Liver (tissue), 3 donors: Measurements from ENCODE around the gene PPP4C.

Source experiments
- CTCF ChIP-seq: fragments of 150-350 bp; IDR thresholded peaks from 2 replicates; pipeline ENCODE4 v1.5.1; 2017; ENCODE audit warnings: improper control_type of control experiment, low read depth, low read length; ENCODE audit not compliant: missing input control
- FOXA1 ChIP-seq: IDR thresholded peaks from 2 replicates; pipeline ENCODE4 v1.6.1; 2016; ENCODE audit warnings: antibody characterized with exemption
- NR2F2 ChIP-seq: IDR thresholded peaks from 2 replicates; pipeline ENCODE4 v1.6.1; 2016; ENCODE audit warnings: antibody characterized with exemption
- RXRA ChIP-seq, 2 donors: IDR thresholded peaks; 2 replicates each; pipeline ENCODE4 v1.6.1; 2017 to 2018; ENCODE audit warnings: antibody characterized with exemption in 2 of 2, mild to moderate bottlenecking in 1 of 2
- YY1 ChIP-seq: IDR thresholded peaks from 2 replicates; pipeline ENCODE4 v1.6.1; 2016; ENCODE audit warnings: antibody characterized with exemption, mild to moderate bottlenecking
- TF ChIP-seq, protein P1 (sequence below): IDR thresholded peaks from 2 replicates; pipeline ENCODE4 v1.6.1; 2016; ENCODE audit warnings: antibody characterized with exemption, mild to moderate bottlenecking
- TF ChIP-seq, protein P2 (sequence below): IDR thresholded peaks from 2 replicates; pipeline ENCODE4 v1.6.1; 2016; ENCODE audit warnings: antibody characterized with exemption
- donor health status: healthy.
- donor health status: healthy.

DNA sequence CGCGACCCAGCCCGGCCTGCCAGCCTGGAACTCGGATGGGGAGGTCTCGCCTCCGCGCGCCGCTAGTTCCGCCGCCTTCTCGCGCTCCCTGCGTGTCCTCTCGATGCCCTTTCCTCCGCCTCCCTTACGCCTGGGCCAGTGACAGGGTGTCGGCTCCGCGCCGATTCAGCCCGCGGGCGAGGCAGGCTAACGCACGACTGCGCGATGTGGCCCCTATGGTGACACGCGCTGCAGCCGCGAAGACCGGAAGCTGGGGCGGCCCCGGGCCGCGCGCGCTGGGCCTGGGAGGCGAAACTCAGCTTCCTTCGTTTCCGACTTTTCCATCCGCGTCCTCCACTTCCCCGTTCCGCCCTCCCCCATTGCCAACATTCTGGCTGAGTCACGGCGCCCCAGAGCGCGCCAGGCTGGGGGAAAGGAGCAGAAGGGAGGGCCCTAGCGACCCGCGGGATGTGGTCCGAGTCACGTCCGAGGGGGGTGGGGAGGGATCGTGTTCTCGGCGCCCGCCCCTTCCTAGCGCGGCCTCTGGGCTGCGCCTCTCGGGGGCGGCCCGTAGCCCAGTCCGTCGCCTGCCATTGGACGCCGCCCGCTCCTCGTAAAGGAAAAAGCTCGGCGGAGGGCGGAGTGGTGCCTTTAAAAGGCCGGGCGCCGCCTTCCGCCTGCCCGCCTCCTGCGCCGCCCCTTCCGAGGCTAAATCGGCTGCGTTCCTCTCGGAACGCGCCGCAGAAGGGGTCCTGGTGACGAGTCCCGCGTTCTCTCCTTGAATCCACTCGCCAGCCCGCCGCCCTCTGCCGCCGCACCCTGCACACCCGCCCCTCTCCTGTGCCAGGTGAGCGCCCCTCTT, 10.5 kb upstream of the PPP4C start, which contains the start of gene ALDOA:
- TF ChIP-seq CTCF (no peak), FOXA1 (no peak), RXRA (IDR thresholded peaks at IDR 0.05) (peak; percentile 72 to 74), NR2F2 (peak; percentile 65), YY1 (peak; percentile 90)
- TF ChIP-seq, protein P1, sequence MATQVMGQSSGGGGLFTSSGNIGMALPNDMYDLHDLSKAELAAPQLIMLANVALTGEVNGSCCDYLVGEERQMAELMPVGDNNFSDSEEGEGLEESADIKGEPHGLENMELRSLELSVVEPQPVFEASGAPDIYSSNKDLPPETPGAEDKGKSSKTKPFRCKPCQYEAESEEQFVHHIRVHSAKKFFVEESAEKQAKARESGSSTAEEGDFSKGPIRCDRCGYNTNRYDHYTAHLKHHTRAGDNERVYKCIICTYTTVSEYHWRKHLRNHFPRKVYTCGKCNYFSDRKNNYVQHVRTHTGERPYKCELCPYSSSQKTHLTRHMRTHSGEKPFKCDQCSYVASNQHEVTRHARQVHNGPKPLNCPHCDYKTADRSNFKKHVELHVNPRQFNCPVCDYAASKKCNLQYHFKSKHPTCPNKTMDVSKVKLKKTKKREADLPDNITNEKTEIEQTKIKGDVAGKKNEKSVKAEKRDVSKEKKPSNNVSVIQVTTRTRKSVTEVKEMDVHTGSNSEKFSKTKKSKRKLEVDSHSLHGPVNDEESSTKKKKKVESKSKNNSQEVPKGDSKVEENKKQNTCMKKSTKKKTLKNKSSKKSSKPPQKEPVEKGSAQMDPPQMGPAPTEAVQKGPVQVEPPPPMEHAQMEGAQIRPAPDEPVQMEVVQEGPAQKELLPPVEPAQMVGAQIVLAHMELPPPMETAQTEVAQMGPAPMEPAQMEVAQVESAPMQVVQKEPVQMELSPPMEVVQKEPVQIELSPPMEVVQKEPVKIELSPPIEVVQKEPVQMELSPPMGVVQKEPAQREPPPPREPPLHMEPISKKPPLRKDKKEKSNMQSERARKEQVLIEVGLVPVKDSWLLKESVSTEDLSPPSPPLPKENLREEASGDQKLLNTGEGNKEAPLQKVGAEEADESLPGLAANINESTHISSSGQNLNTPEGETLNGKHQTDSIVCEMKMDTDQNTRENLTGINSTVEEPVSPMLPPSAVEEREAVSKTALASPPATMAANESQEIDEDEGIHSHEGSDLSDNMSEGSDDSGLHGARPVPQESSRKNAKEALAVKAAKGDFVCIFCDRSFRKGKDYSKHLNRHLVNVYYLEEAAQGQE = peak; percentile 95
- TF ChIP-seq, protein P2, sequence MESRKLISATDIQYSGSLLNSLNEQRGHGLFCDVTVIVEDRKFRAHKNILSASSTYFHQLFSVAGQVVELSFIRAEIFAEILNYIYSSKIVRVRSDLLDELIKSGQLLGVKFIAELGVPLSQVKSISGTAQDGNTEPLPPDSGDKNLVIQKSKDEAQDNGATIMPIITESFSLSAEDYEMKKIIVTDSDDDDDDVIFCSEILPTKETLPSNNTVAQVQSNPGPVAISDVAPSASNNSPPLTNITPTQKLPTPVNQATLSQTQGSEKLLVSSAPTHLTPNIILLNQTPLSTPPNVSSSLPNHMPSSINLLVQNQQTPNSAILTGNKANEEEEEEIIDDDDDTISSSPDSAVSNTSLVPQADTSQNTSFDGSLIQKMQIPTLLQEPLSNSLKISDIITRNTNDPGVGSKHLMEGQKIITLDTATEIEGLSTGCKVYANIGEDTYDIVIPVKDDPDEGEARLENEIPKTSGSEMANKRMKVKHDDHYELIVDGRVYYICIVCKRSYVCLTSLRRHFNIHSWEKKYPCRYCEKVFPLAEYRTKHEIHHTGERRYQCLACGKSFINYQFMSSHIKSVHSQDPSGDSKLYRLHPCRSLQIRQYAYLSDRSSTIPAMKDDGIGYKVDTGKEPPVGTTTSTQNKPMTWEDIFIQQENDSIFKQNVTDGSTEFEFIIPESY = peak; percentile 81
